Inflammatory macrophage treated with lipopolysaccharide for 1 hour (primary cell): ENCODE data around the gene CD164L2.

Experiments used
- DNase-seq, 2 donors: peaks; one replicate each; pipeline ENCODE4 v3.0.0-alpha.2; 2020 to 2022

The CD164L2 gene

GRCh38 chr1:27361044-27361402 is 22.1 kb downstream of the CD164L2 start:
- no peak for DNase-seq

DNA sequence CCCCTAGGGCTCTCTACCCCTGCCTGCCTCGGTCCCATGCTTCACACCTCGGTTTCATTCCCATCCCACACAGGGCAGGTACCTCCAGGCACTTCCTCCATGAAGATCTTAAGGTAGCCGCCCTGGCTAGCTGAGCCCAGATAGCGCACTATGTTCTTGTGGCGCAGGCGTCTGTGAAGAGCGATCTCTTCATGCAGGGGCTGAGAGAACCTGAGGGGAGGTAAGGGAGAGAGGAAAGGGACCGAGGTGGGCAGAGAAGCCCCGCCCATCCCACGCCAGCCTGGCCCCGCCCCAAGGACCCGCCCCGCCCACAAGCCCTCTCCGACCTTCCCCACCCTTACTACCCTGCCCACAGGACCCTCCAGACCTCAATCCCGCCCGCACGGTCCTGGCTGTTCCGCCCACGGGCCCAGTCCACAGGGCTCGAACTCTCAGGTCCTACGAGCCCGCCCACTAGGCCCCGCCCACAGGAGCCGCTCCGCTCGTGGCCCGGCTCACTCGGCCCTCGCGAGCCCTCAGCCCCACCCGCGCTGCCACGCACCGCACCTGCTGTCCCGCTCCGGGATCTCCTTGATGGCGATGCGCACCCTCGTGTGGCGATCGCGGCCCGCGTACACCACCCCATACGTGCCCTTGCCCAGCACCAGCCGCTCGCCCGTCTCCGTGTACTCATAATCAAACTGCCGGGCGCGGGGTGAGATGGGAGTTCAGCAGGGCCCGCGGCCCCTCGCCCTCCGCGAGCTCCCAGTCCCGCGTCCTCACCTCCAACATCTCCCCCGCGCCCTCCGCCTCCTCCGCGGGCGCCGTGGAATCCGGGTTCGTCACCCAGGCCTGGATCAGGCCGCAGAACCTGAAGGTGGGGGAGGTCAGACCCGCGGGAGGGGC is 22.7 kb downstream of the CD164L2 start:
- DNase-seq, result no peak

- no peak for DNase-seq
Observed at GRCh38 chr1:27359822-27360158, 23.3 kb downstream of the CD164L2 start.

GRCh38 chr1:27358928-27359313 is 24.2 kb downstream of the CD164L2 start:
- DNase-seq, result no peak

- DNase-seq, result no peak
Observed at GRCh38 chr1:27358038-27358927, 24.9 kb downstream of the CD164L2 start.

- DNase-seq, result peak; percentile 31 to 72
Observed at GRCh38 chr1:27357281-27358037, 25.7 kb downstream of the CD164L2 start.

DNA sequence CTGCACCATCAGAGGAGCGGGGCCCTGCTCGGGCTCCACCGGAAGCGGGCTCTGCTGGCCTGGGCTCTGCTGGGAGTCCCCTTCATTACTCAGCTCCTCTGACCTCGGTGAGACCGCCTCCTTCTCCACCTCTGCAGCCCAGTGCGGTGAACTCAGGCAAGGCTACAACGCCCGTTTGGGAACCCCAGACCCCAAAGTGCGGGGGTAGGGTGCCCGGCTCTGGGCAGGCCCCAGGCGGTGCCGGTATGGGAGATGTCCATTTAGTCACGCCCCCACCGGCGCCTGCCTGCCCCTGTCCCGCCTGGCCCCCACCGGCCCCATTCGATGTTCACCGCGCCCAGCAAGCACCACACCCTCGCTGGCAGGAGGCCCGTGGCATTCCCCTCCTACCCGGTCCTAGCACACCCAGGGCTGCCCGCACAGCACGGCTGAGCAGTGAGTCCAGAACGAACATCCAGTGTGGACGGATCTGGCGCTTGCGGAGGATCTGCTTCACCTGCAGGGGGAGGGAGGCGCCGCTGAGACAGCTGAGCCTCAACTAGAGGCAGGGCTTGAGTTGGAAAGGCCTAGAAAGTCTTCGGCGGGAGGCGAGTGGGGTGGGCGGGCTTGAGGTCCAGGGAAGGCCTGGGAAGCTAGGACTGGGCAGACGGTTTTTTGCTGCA is 26.4 kb downstream of the CD164L2 start:
- peak in 1 of 2 donors; percentile 58 for DNase-seq

- no peak for DNase-seq
Observed at GRCh38 chr1:27356277-27356618, 26.9 kb downstream of the CD164L2 start.

DNA sequence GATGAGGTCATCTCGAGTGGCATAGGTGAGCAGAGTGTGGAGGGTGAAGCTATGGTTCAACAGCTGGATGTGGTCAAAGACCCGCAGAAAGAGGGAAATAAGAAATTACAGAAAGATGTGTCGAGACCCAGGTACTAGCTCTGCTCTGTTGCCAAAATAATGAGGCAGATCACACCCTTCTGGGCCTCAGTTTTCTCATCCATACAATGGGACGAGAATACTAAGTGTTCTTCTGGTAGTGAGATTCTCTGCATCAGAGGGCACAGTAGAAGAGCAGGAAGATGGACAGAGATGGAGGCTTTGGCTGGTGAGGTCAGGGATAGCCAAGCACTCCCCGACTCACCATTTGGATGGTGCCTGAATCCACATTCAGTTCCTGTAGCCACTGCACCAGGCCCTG is 27.4 kb downstream of the CD164L2 start:
- DNase-seq, result no peak

DNA sequence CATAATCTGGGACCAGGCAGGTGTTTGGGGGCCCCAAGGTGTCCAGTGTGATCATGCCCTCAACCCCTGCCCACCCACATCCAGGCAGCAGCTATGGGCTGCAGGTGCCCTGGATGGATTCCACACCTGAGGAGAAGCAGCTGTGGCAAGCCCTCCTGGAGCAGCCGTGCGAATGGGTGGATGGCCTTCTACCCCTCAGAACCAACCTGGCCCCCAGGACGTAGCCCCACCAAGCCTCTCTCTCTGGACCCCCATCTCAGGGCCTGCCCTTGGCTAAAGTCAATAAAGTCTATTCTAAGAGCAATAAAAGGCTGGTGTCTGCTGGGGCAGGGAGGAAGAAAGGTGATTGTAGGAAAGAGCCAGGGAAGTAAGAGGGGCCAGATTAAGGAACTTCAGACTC is 29.5 kb downstream of the CD164L2 start:
- no peak for DNase-seq

- no peak for DNase-seq
Observed at GRCh38 chr1:27353166-27353565, 30.0 kb downstream of the CD164L2 start.

GRCh38 chr1:27351541-27352107 is 31.5 kb downstream of the CD164L2 start:
- DNase-seq, result no peak

- no peak for DNase-seq
Observed at GRCh38 chr1:27350663-27351540, 32.2 kb downstream of the CD164L2 start.

- no peak for DNase-seq
Observed at GRCh38 chr1:27349784-27350662, 33.1 kb downstream of the CD164L2 start.

- DNase-seq, result no peak
Observed at GRCh38 chr1:27348861-27349783, 34.0 kb downstream of the CD164L2 start.

DNA sequence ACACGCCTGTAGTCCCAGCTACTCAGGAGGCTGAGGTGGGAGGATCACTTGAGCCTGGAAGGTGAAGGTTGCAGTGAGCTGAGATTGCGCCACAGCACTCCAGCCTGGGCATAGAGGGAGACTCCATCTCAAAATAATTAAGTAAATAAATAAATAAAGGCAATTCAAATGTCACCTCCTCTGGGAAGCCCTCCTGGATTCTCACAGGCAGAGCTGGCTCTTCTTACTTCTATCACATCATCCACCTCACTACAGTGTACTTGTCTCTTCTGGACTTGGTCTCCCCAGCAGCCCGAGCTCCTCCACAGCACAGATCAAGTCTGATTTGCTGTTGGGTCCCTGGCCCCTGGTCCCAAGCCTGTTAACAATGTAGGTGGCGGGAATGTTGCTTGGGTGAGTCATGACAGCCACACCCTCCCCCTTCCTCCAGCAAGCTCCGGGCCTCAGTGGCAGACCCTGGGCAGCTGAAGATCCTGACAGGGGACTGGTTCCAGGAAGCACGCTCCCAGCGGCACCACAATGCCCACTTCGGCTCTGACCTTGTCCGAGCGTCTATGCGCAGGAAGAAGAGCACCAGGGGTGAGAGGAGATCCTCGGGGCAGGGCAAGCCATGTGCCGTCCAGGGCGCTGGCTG is 36.0 kb downstream of the CD164L2 start:
- no peak for DNase-seq

- DNase-seq, result no peak
Observed at GRCh38 chr1:27346357-27346756, 36.8 kb downstream of the CD164L2 start.

DNA sequence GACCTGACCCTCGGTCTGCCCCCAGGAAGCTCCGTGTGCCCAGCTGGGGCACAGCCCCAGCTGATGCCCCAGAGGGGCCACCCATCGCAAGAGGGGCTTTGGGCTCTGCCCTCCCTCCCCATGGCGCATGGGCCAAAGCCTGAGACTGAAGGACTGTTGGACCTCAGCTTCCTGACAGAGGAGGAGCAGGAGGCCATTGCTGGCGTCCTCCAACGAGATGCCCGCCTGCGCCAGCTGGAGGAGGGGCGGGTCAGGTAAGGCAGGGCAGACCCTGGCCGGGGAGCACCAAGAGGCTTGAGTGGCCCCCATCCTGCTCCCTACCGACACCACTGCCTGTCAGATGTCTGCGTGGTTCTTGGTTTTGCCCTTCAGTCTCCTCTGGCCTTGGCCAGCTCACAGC is 37.9 kb downstream of the CD164L2 start:
- DNase-seq, result no peak

GRCh38 chr1:27343639-27344025 is 39.5 kb downstream of the CD164L2 start:
- no peak for DNase-seq
